Central memory CD8-positive, alpha-beta T cell (primary cell): ENCODE results near the gene DYDC1.
A peak's percentile ranks its signal among the peaks of the same experiment; 100 is the strongest.
"Not testable (repeated sequence)": the region's sequence is repeated elsewhere in the genome, so short reads cannot be mapped to it uniquely, and the experiment has no call there.

Experiments
- ATAC-seq: fragments of 150-1000 bp; cut with Tn5 transposase; replicated peaks from 2 replicates; pipeline ENCODE4 v1.10.0; 2022; ENCODE audit warnings: mild to moderate bottlenecking, moderate FRiP score, moderate number of reproducible peaks; ENCODE audit not compliant: poor library complexity, severe bottlenecking; ENCODE audit errors: extremely low read depth
- DNase-seq, 2 donors: peaks; one replicate each; pipeline ENCODE4 v3.0.0; 2021; ENCODE audit warnings: low spot score in 2 of 2
- H3K27ac Mint-ChIP-seq: one replicate; pipeline ENCODE4 v1.8.0; 2022; ENCODE audit warnings: low read depth, mild to moderate bottlenecking, moderate library complexity, mixed read lengths
- H3K27me3 Mint-ChIP-seq: one replicate; pipeline ENCODE4 v1.8.0; 2022; ENCODE audit warnings: mixed read lengths
- H3K36me3 Mint-ChIP-seq: one replicate; pipeline ENCODE4 v1.8.0; 2022; ENCODE audit warnings: mild to moderate bottlenecking, moderate library complexity, mixed read lengths; ENCODE audit not compliant: insufficient read depth
- H3K4me1 Mint-ChIP-seq: one replicate; pipeline ENCODE4 v1.8.0; 2022; ENCODE audit warnings: mixed read lengths
- H3K4me3 Mint-ChIP-seq: one replicate; pipeline ENCODE4 v1.8.0; 2022; ENCODE audit warnings: mild to moderate bottlenecking, moderate library complexity, mixed read lengths
- H3K9me3 Mint-ChIP-seq: one replicate; pipeline ENCODE4 v1.8.0; 2022; ENCODE audit warnings: mixed read lengths

DYDC1 gene

GRCh38 chr10:80372675-80373074 lies 16.1 kb upstream of the DYDC1 start:
- peaks cover 4% of the 10 kb centered on the region for H3K9me3 Mint-ChIP-seq
- no peak overlapping the region for H3K4me3 Mint-ChIP-seq

GRCh38 chr10:80371467-80371866 lies 14.9 kb upstream of the DYDC1 start:
- H3K27ac Mint-ChIP-seq = no peak overlapping the region
- no peak overlapping the region for H3K4me3 Mint-ChIP-seq
- no peaks in the 10 kb centered on the region for H3K4me1 Mint-ChIP-seq
- ATAC-seq (no peak), DNase-seq (no peak)
- H3K27me3 Mint-ChIP-seq = peaks cover 37% of the 10 kb centered on the region
- peaks cover 11% of the 10 kb centered on the region for H3K9me3 Mint-ChIP-seq
- no peaks in the 10 kb centered on the region for H3K36me3 Mint-ChIP-seq

More at GRCh38 chr10:80372675-80373074, 16.1 kb upstream of the DYDC1 start:
- Mint-ChIP-seq H3K36me3 (no peaks in the 10 kb centered on the region), H3K27ac (no peak overlapping the region), H3K27me3 (peaks cover 24% of the 10 kb centered on the region), H3K4me1 (no peaks in the 10 kb centered on the region)
- ATAC-seq = no peak
- DNase-seq = no peak

GRCh38 chr10:80365510-80365909 lies 9.0 kb upstream of the DYDC1 start:
- Mint-ChIP-seq H3K4me3 (no peak overlapping the region), H3K4me1 (no peaks in the 10 kb centered on the region), H3K36me3 (no peaks in the 10 kb centered on the region), H3K9me3 (peaks cover 11% of the 10 kb centered on the region), H3K27ac (no peak overlapping the region), H3K27me3 (peaks cover 43% of the 10 kb centered on the region)
- DNase-seq (no peak), ATAC-seq (no peak)

GRCh38 chr10:80359644-80360043 lies 3.1 kb upstream of the DYDC1 start:
- H3K9me3 Mint-ChIP-seq = no peaks in the 10 kb centered on the region
- ATAC-seq (no peak), DNase-seq (no peak)
- peaks cover 36% of the 10 kb centered on the region for H3K27me3 Mint-ChIP-seq
- no peak overlapping the region for H3K4me3 Mint-ChIP-seq
- no peak overlapping the region for H3K27ac Mint-ChIP-seq
- H3K36me3 Mint-ChIP-seq = no peaks in the 10 kb centered on the region
- H3K4me1 Mint-ChIP-seq = no peaks in the 10 kb centered on the region

- not testable (repeated sequence) for DNase-seq
Observed at GRCh38 chr10:80358925-80359324, 2.4 kb upstream of the DYDC1 start.

GRCh38 chr10:80357851-80358125 lies 1.2 kb upstream of the DYDC1 start:
- no peak overlapping the region for H3K4me3 Mint-ChIP-seq
- peaks cover 38% of the 10 kb centered on the region for H3K27me3 Mint-ChIP-seq
- no peaks in the 10 kb centered on the region for H3K36me3 Mint-ChIP-seq
- no peaks in the 10 kb centered on the region for H3K4me1 Mint-ChIP-seq
- H3K27ac Mint-ChIP-seq = no peak overlapping the region
- DNase-seq (no peak), ATAC-seq (no peak)
- H3K9me3 Mint-ChIP-seq = no peaks in the 10 kb centered on the region

More at GRCh38 chr10:80358925-80359324, 2.4 kb upstream of the DYDC1 start:
- H3K27ac Mint-ChIP-seq, ATAC-seq, H3K4me1 Mint-ChIP-seq, H3K9me3 Mint-ChIP-seq, H3K36me3 Mint-ChIP-seq, H3K4me3 Mint-ChIP-seq: not testable (repeated sequence)
- H3K27me3 Mint-ChIP-seq = peaks cover 38% of the 10 kb centered on the region

- H3K36me3 Mint-ChIP-seq = no peaks in the 10 kb centered on the region
- DNase-seq = no peak
- no peak for ATAC-seq
- no peak overlapping the region for H3K27ac Mint-ChIP-seq
- H3K4me3 Mint-ChIP-seq = peak overlapping the region; percentile 53
- peaks cover 39% of the 10 kb centered on the region for H3K27me3 Mint-ChIP-seq
- H3K4me1 Mint-ChIP-seq = no peaks in the 10 kb centered on the region
- H3K9me3 Mint-ChIP-seq = no peaks in the 10 kb centered on the region
Observed at GRCh38 chr10:80356989-80357850, 665 bp upstream of the DYDC1 start.

GRCh38 chr10:80351220-80351619 lies 5.3 kb downstream of the DYDC1 start:
- no peak overlapping the region for H3K27ac Mint-ChIP-seq
- ATAC-seq = no peak

GRCh38 chr10:80350251-80350650 lies 6.3 kb downstream of the DYDC1 start:
- no peak for ATAC-seq
- DNase-seq = no peak
- Mint-ChIP-seq H3K4me3 (no peak overlapping the region), H3K4me1 (no peaks in the 10 kb centered on the region), H3K27ac (no peak overlapping the region), H3K27me3 (peaks cover 34% of the 10 kb centered on the region), H3K36me3 (no peaks in the 10 kb centered on the region), H3K9me3 (no peaks in the 10 kb centered on the region)

More at GRCh38 chr10:80351220-80351619, 5.3 kb downstream of the DYDC1 start:
- H3K36me3 Mint-ChIP-seq = no peaks in the 10 kb centered on the region
- H3K4me3 Mint-ChIP-seq = no peak overlapping the region
- no peaks in the 10 kb centered on the region for H3K9me3 Mint-ChIP-seq
- no peak for DNase-seq
- peaks cover 44% of the 10 kb centered on the region for H3K27me3 Mint-ChIP-seq
- no peaks in the 10 kb centered on the region for H3K4me1 Mint-ChIP-seq

GRCh38 chr10:80344912-80345311 lies 11.6 kb downstream of the DYDC1 start:
- ATAC-seq = no peak
- Mint-ChIP-seq H3K36me3 (no peaks in the 10 kb centered on the region), H3K4me3 (no peak overlapping the region), H3K4me1 (no peaks in the 10 kb centered on the region), H3K27me3 (peaks cover 13% of the 10 kb centered on the region), H3K9me3 (no peaks in the 10 kb centered on the region), H3K27ac (no peak overlapping the region)
- no peak for DNase-seq

- DNase-seq = no peak
- Mint-ChIP-seq H3K27ac (no peak overlapping the region), H3K9me3 (no peaks in the 10 kb centered on the region), H3K4me3 (no peak overlapping the region), H3K36me3 (no peaks in the 10 kb centered on the region), H3K4me1 (no peaks in the 10 kb centered on the region), H3K27me3 (peaks cover 16% of the 10 kb centered on the region)
- no peak for ATAC-seq
Observed at GRCh38 chr10:80344276-80344675, 12.3 kb downstream of the DYDC1 start.

- H3K9me3 Mint-ChIP-seq = no peaks in the 10 kb centered on the region
- no peaks in the 10 kb centered on the region for H3K4me1 Mint-ChIP-seq
- H3K27ac Mint-ChIP-seq = no peak overlapping the region
- no peak overlapping the region for H3K4me3 Mint-ChIP-seq
- H3K36me3 Mint-ChIP-seq = no peaks in the 10 kb centered on the region
- DNase-seq (no peak), ATAC-seq (no peak)
- H3K27me3 Mint-ChIP-seq = no peaks in the 10 kb centered on the region
Observed at GRCh38 chr10:80333983-80334382, 22.6 kb downstream of the DYDC1 start.

- no peaks in the 10 kb centered on the region for H3K4me1 Mint-ChIP-seq
- H3K27me3 Mint-ChIP-seq = peaks cover 8% of the 10 kb centered on the region
- H3K27ac Mint-ChIP-seq = no peak overlapping the region
- H3K36me3 Mint-ChIP-seq = no peaks in the 10 kb centered on the region
- no peak overlapping the region for H3K4me3 Mint-ChIP-seq
- no peaks in the 10 kb centered on the region for H3K9me3 Mint-ChIP-seq
- DNase-seq (no peak), ATAC-seq (no peak)
Observed at GRCh38 chr10:80324891-80325364, 31.6 kb downstream of the DYDC1 start.
